Measurements from ENCODE around the gene RNF32.

Gene RNF32

DNA sequence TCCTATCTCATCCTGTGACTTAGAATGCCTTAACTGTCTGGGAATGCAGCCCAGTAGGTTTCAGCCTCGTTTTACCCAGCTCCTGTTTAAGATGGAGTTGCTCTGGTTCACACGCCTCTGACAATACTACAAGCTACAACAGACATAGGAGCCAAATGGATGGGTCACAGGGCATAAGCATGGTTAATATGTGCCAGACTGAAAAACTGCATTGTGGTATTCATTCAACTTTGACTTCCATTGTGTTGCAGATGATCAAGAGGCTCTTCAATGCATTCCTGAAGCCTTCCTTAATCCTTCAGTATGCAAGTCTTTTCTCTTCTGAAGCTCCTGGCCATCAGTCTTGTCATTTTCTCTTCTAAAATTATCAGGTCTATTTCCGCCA, 20.3 kb upstream of the RNF32 start:
- H3K4me3 ChIP-seq (ENCODE audit: control insufficient read depth, low read depth, low read length) = no peak overlapping the region
- DNase-seq (ENCODE audit: low read depth) = no peak
- TF ChIP-seq, protein P1, sequence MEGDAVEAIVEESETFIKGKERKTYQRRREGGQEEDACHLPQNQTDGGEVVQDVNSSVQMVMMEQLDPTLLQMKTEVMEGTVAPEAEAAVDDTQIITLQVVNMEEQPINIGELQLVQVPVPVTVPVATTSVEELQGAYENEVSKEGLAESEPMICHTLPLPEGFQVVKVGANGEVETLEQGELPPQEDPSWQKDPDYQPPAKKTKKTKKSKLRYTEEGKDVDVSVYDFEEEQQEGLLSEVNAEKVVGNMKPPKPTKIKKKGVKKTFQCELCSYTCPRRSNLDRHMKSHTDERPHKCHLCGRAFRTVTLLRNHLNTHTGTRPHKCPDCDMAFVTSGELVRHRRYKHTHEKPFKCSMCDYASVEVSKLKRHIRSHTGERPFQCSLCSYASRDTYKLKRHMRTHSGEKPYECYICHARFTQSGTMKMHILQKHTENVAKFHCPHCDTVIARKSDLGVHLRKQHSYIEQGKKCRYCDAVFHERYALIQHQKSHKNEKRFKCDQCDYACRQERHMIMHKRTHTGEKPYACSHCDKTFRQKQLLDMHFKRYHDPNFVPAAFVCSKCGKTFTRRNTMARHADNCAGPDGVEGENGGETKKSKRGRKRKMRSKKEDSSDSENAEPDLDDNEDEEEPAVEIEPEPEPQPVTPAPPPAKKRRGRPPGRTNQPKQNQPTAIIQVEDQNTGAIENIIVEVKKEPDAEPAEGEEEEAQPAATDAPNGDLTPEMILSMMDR (IDR thresholded peaks at IDR 0.05; ENCODE audit: control insufficient read depth, insufficient read depth, low read depth, low read length, missing control alignments) = no peak

DNA sequence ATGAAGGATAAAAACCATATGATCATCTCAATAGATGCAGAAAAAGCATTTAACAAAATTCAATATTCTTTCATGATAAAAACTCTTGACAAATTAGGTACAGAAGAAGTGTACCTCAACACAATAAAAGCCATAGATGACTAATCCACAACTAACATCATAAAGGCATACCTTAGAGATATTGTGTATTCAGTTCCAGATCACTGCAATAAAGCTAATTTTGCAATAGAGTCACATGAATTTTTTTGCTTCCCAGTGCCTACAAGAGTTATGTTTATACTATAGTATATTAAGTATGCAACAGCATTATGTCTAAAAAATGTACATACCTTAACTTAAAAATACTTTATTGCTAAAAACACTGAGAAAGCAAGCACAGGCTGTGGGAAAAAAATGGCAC, 18.9 kb upstream of the RNF32 start:
- DNase-seq (ENCODE audit: low read depth) = no peak

GRCh38 chr7:156625580-156625979, 15.0 kb upstream of the RNF32 start:
- no peak for DNase-seq (ENCODE audit: low read depth)
- H3K4me3 ChIP-seq (ENCODE audit: control insufficient read depth, low read depth, low read length) = no peak overlapping the region
- TF ChIP-seq, protein P1 (IDR thresholded peaks at IDR 0.05; ENCODE audit: control insufficient read depth, insufficient read depth, low read depth, low read length, missing control alignments) = no peak

More for the DNA sequence above, 18.9 kb upstream of the RNF32 start:
- TF ChIP-seq, protein P1 (IDR thresholded peaks at IDR 0.05; ENCODE audit: control insufficient read depth, insufficient read depth, low read depth, low read length, missing control alignments) = no peak
- no peak overlapping the region for H3K4me3 ChIP-seq (ENCODE audit: control insufficient read depth, low read depth, low read length)

DNA sequence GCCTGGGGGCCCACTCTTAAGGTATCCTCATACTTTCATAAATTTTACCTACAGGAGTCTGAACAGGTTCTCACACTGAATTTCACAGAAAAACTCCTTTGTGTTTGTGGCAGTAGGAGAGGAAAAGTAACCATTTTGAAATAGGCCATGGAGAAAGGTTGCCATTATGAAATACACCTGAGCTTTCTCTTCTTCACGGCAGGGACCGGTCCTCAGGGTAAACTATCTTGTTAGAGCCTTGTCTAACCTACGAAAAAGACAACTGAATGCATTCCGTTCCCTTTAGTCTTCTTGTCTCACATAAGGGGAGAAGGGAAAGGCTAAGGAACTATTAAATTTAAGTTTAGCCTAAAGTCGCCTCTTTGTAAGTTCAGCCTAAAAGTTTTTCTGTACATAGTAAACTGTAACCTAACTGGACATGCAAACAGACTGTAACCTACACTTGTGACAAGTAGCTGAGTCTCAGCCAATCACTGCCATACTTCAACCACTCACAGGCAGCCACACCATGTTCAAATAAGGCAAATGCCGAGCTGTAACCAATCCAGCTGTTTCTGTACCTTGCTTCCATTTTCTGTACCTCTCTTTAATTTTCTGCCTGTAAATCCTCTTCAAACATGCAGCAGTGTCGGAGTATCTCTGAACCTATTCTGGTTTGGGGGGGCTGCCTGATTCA, 14.2 kb upstream of the RNF32 start:
- no peak for DNase-seq (ENCODE audit: low read depth)
- H3K4me3 ChIP-seq (ENCODE audit: control insufficient read depth, low read depth, low read length) = no peak overlapping the region
- TF ChIP-seq, protein P1 (IDR thresholded peaks at IDR 0.05; ENCODE audit: control insufficient read depth, insufficient read depth, low read depth, low read length, missing control alignments) = no peak

- H3K4me3 ChIP-seq (ENCODE audit: control insufficient read depth, low read depth, low read length) = no peak overlapping the region
- no peak for DNase-seq (ENCODE audit: low read depth)
- TF ChIP-seq, protein P1 (IDR thresholded peaks at IDR 0.05; ENCODE audit: control insufficient read depth, insufficient read depth, low read depth, low read length, missing control alignments) = no peak
Measured at GRCh38 chr7:156628562-156628961, 12.0 kb upstream of the RNF32 start.

DNA sequence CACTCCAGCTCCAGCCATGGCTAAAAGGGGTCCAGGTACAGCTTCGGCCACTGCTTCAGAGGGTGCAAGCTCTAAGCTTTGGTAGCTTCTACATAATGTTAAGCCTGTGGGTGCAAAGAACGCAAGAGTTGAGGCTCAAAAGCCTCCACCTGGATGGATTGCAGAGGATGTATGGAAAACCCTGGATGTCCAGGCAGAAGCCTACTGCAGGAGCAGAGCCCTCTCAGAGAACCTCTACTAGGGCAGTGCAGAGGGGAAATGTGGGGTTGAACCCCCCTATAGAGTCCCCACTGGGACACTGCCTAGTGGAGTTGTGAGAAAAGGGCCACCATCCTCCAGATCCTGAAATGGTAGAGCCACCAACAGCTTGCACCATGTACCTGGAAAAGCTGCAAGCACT, 10.7 kb upstream of the RNF32 start:
- TF ChIP-seq, protein P1 (IDR thresholded peaks at IDR 0.05; ENCODE audit: control insufficient read depth, insufficient read depth, low read depth, low read length, missing control alignments) = no peak
- no peak for DNase-seq (ENCODE audit: low read depth)
- H3K4me3 ChIP-seq (ENCODE audit: control insufficient read depth, low read depth, low read length) = no peak overlapping the region

Measured in AG09309 (cell line).